Thyroid gland (tissue), 4 donors: ENCODE data around the gene LPCAT1. TPM values are rescaled to one million over a fixed set of nuclear protein-coding genes. Genes with fewer than 3 reads are reported as not detected.

Experiments used
- DNase-seq, 2 donors: peaks; one replicate each; pipeline ENCODE4 v3.0.0-alpha.2; 2019
- H3K27ac ChIP-seq, 3 donors: fragments of 200-600 bp; sonication (generic); 1 replicate in 2 of 3; 2 replicates in 1 of 3; pipeline ENCODE4 v1.5.1; 2016 to 2019; ENCODE audit warnings: mild to moderate bottlenecking in 1 of 3, moderate library complexity in 1 of 3
- H3K27me3 ChIP-seq: fragments of 200-600 bp; sonication (generic); one replicate; pipeline ENCODE4 v1.5.1; 2019
- H3K36me3 ChIP-seq, 2 donors: fragments of 200-600 bp; sonication (generic); one replicate each; pipeline ENCODE4 v1.5.1; 2016 to 2019
- H3K4me1 ChIP-seq, 2 donors: fragments of 200-600 bp; sonication (generic); one replicate each; pipeline ENCODE4 v1.5.1; 2017 to 2019
- H3K4me3 ChIP-seq, 3 donors: fragments of 200-600 bp; sonication (generic); replicated peaks in 1 of 3; 1 replicate in 2 of 3; 2 replicates in 1 of 3; pipeline ENCODE4 v1.5.1; 2016; ENCODE audit warnings: mild to moderate bottlenecking in 1 of 3
- H3K9me3 ChIP-seq: fragments of 200-600 bp; sonication (generic); one replicate; pipeline ENCODE4 v1.5.1; 2017
- CTCF ChIP-seq, 6 experiments: fragments of 200-600 bp in 3 of 6; fragments of 450-650 bp in 3 of 6; sonication (generic) in 3 of 6; IDR thresholded peaks; one replicate each; pipeline ENCODE4 v1.5.1; 2016 to 2019; ENCODE audit warnings: antibody characterized with exemption in 6 of 6, mild to moderate bottlenecking in 2 of 6, inconsistent platforms in 1 of 6, moderate library complexity in 1 of 6
- POLR2A ChIP-seq, 2 donors: fragments of 450-650 bp; IDR thresholded peaks; one replicate each; pipeline ENCODE4 v1.6.1; 2017; ENCODE audit warnings: antibody characterized with exemption in 2 of 2, mild to moderate bottlenecking in 2 of 2, moderate library complexity in 1 of 2
- WGBS, 2 donors: methylation state at CpG; one replicate each; pipeline ENCODE4 v1.1.5; 2017; 5-methylcytosine and 5-hydroxymethylcytosine counted together
- intact Hi-C: fragments of 100-400 bp; cut with DNase I; formaldehyde crosslinking; loops from one replicate; pipeline ENCODE4 v1.15.1; 2023
- total RNA-seq, 4 donors: library from RNA; depleted of rRNA; stranded (reverse); fragments of >200 nt; gene quantifications; one replicate each; pipeline ENCODE4 v1.2.3, GENCODE V29; 2016

Gene LPCAT1
- total RNA-seq, 4 donors from 2014 or later = 30.9 to 35.7 (median 33.3) TPM

- Histone ChIP-seq H3K9me3 (no peaks in the 10 kb centered on the region), H3K36me3 (no peaks in the 10 kb centered on the region), H3K27me3 (no peaks in the 10 kb centered on the region), H3K4me1 (peaks cover 0 to 11% of the 10 kb centered on the region in 2 donors), H3K4me3 (no peak overlapping the region), H3K27ac (no peak overlapping the region)
- 81 to 96% methylated on average over 9 to 10 of the region's 10 CpGs for WGBS, 2 donors
- intact Hi-C loops = no loop called here
- TF ChIP-seq POLR2A (IDR thresholded peaks at IDR 0.05) (no peak), CTCF (IDR thresholded peaks at IDR 0.05) (no peak)
- no peak for DNase-seq
These were observed 23.9 kb downstream of the LPCAT1 start for GRCh38 chr5:1499851-1500250.

- H3K9me3 ChIP-seq = no peaks in the 10 kb centered on the region
- H3K36me3 ChIP-seq = no peaks in the 10 kb centered on the region
- 86 to 91% methylated on average over 17 of the region's 17 CpGs for WGBS, 2 donors
- TF ChIP-seq POLR2A (IDR thresholded peaks at IDR 0.05) (no peak), CTCF (IDR thresholded peaks at IDR 0.05) (no peak)
- H3K4me1 ChIP-seq = peaks cover 5 to 18% of the 10 kb centered on the region in 2 donors
- H3K27me3 ChIP-seq = no peaks in the 10 kb centered on the region
- H3K4me3 ChIP-seq = no peak overlapping the region
- intact Hi-C loops = no loop called here
- no peak overlapping the region for H3K27ac ChIP-seq
- DNase-seq = no peak
These were observed 24.9 kb downstream of the LPCAT1 start for GRCh38 chr5:1498623-1499416.

GRCh38 chr5:1497795-1498622 is 25.8 kb downstream of the LPCAT1 start:
- H3K27me3 ChIP-seq = no peaks in the 10 kb centered on the region
- no peak for TF ChIP-seq POLR2A (IDR thresholded peaks at IDR 0.05)
- no peak for TF ChIP-seq CTCF (IDR thresholded peaks at IDR 0.05)
- H3K4me1 ChIP-seq = peaks cover 9 to 21% of the 10 kb centered on the region in 2 donors
- H3K4me3 ChIP-seq = no peak overlapping the region
- no peaks in the 10 kb centered on the region for H3K9me3 ChIP-seq
- intact Hi-C loops = no loop called here
- DNase-seq = no peak
- no peaks in the 10 kb centered on the region for H3K36me3 ChIP-seq
- WGBS, 2 donors = 85 to 90% methylated on average over 18 of the region's 18 CpGs
- no peak overlapping the region for H3K27ac ChIP-seq

DNA sequence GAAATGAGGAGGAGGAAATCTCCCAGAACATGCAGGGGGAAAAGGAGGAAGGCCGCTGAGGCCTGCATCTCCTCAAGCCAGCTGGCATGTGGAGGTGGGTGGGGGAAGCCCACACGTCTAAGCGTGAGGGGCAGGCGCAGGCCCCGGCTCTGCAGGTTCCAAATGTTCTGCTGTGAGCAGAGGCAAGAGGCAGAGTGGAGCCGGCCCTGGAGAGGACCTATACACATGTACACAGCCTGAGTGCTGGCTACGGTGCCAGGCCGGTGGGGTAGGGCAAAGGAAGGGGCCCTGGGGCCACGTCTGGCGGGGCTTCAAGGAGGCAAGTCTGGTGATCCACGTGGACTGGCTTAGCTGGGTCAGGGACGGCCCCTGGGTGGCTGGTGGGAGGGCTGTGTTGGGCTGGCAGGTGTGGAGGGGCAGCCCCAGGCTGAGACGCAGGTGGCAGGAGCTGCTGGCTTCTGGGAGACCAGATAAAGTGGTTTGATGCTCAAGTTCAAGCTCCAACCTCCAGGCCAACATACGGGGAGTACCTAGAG is 26.4 kb downstream of the LPCAT1 start:
- peaks cover 9 to 21% of the 10 kb centered on the region in 2 donors for H3K4me1 ChIP-seq
- no peak for DNase-seq
- 91 to 92% methylated on average over 14 of the region's 14 CpGs for WGBS, 2 donors

More for the DNA sequence above, 26.4 kb downstream of the LPCAT1 start:
- H3K4me3 ChIP-seq = no peak overlapping the region
- H3K27ac ChIP-seq = no peak overlapping the region
- H3K27me3 ChIP-seq = no peaks in the 10 kb centered on the region
- H3K36me3 ChIP-seq = peaks cover 0 to under 1% of the 10 kb centered on the region in 2 donors
- intact Hi-C loops = no loop called here
- no peaks in the 10 kb centered on the region for H3K9me3 ChIP-seq
- TF ChIP-seq POLR2A (IDR thresholded peaks at IDR 0.05) (no peak), CTCF (IDR thresholded peaks at IDR 0.05) (no peak)
